ENCODE data around the gene TTC8. TPM values are rescaled to one million over a fixed set of nuclear protein-coding genes. Genes with fewer than 3 reads are reported as not detected.
"Not testable (repeated sequence)": the region's sequence is repeated elsewhere in the genome, so short reads cannot be mapped to it uniquely, and the experiment has no call there.

The TTC8 gene
- total RNA-seq, 2 experiments from 2014 or later: 2.9 to 4.4 TPM

DNA sequence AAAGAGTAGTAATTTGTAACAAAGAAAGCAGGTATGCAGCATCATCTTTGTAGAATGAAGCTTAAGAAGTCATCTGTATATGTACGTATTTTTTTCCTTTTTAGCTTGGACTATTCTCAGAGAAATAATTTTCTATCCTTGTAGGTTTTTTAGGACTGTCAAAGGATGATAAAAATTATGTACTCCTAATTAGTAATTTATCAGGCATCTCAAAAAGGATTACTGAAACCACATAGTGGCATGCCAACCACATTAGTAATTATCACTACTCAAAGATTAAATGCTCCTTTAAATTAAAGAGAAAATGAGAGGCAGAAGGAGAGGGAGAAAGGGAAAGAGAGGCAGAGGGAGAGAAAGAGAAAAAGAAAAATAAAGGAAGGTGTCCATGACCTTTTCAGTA lies 17.3 kb downstream of the TTC8 start:
- ChIA-PET POLR2A (no interaction called here), CTCF (interaction anchor here (0.6 kb wide), 1 partner anchor 1918 kb away, joined by 3 read pairs; no protein-coding TSS in a partner anchor)
- Mint-ChIP-seq H3K4me1 (no peaks in the 10 kb centered on the region), H3K27me3 (peaks cover 4% of the 10 kb centered on the region), H3K4me3 (no peak overlapping the region), H3K36me3 (ENCODE audit: low read depth) (no peaks in the 10 kb centered on the region), H3K9me3 (ENCODE audit: low read depth) (no peaks in the 10 kb centered on the region), H3K27ac (no peak overlapping the region)
- DNase-seq (no peak), ATAC-seq (no peak)
- intact Hi-C loops (cut with DNase I, micrococcal nuclease): no loop called here

DNA sequence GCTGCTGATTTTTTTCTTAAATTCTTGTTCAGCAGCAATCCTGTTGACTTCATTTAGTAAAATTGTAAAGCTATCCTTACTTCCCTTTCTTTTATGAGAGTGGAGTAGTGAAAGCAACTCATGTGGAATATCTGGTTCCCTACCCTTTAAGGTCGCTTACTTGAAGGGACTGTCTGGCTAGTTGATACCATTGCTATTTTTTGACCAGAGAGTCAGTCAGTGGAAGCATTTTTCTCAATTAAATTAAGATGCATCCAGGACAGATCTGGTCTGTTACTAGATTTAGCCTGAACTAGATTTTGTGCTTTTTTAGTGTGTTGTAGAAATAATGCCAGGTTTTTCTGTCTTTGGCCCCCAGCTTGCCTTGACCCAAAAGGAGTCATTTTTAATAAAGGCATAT lies 18.0 kb downstream of the TTC8 start:
- ATAC-seq: no peak
- POLR2A ChIA-PET: no interaction called here
- DNase-seq: no peak
- no peak overlapping the region for H3K4me3 Mint-ChIP-seq
- no peaks in the 10 kb centered on the region for H3K36me3 Mint-ChIP-seq (ENCODE audit: low read depth)
- H3K27me3 Mint-ChIP-seq: peaks cover 2% of the 10 kb centered on the region
- intact Hi-C loops (cut with DNase I, micrococcal nuclease): no loop called here
- no peaks in the 10 kb centered on the region for H3K9me3 Mint-ChIP-seq (ENCODE audit: low read depth)
- H3K4me1 Mint-ChIP-seq: no peaks in the 10 kb centered on the region
- CTCF ChIA-PET: interaction anchor here (0.6 kb wide), 1 partner anchor 1917 kb away, joined by 3 read pairs; no protein-coding TSS in a partner anchor
- no peak overlapping the region for H3K27ac Mint-ChIP-seq

DNA sequence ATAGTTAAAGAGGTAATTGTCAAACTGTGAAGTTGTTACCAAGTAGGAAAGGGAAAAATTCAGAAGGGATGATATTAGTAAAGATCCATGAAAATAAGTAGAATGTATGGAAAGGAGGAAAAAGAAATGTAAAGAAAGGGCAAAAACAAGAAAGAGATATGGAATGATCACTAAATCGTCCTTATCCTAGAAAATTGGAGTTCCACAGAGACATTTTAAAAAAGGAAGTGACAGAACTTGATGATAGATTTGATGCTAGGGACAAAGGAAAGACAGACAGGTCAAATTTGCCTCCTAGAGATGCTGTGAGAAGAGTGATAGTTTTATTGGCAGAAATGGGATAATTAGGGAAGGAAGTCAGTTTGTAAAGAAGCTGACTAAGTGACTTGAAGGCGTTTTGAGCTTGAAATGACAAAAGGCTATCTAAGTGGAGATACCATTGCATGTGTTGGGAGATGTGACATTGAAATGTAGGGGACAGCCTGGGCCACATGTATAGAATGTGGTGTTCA lies 20.6 kb downstream of the TTC8 start:
- intact Hi-C loops (cut with DNase I, micrococcal nuclease): no loop called here
- CTCF ChIA-PET: no interaction called here

DNA sequence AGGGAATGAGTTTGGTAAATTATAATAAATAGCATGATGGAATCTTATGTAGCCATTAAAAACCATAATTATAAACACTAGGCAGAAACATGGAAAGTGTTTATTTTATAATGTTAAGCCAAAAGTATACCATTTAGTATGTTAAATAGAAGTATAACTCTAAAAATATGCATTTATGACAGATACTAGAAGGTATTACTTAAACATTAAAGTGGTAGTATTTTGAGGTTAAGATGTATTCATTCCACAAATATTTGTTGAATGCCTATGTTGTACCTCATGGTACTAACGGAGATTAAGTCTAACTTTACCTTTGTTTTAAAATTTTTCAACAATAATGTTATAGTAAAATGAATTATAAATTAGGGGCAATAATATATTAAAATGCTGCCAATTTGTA lies 24.1 kb downstream of the TTC8 start:
- H3K36me3 Mint-ChIP-seq (ENCODE audit: low read depth): no peaks in the 10 kb centered on the region
- intact Hi-C loops (cut with DNase I, micrococcal nuclease): no loop called here
- ATAC-seq (no peak), DNase-seq (no peak)
- POLR2A ChIA-PET: no interaction called here
- no peaks in the 10 kb centered on the region for H3K4me1 Mint-ChIP-seq
- no peak overlapping the region for H3K27ac Mint-ChIP-seq
- H3K27me3 Mint-ChIP-seq: no peaks in the 10 kb centered on the region
- no peak overlapping the region for H3K4me3 Mint-ChIP-seq
- CTCF ChIA-PET: no interaction called here
- no peaks in the 10 kb centered on the region for H3K9me3 Mint-ChIP-seq (ENCODE audit: low read depth)

More for the DNA sequence above, 20.6 kb downstream of the TTC8 start:
- H3K4me3 Mint-ChIP-seq: no peak overlapping the region
- H3K9me3 Mint-ChIP-seq (ENCODE audit: low read depth): no peaks in the 10 kb centered on the region
- H3K4me1 Mint-ChIP-seq: no peaks in the 10 kb centered on the region
- H3K27ac Mint-ChIP-seq: no peak overlapping the region
- POLR2A ChIA-PET: interaction anchor here (0.7 kb wide), 1 partner anchor 92 kb away, joined by 3 read pairs; no protein-coding TSS in a partner anchor
- DNase-seq (no peak), ATAC-seq (no peak)
- H3K36me3 Mint-ChIP-seq (ENCODE audit: low read depth): no peaks in the 10 kb centered on the region
- no peaks in the 10 kb centered on the region for H3K27me3 Mint-ChIP-seq

DNA sequence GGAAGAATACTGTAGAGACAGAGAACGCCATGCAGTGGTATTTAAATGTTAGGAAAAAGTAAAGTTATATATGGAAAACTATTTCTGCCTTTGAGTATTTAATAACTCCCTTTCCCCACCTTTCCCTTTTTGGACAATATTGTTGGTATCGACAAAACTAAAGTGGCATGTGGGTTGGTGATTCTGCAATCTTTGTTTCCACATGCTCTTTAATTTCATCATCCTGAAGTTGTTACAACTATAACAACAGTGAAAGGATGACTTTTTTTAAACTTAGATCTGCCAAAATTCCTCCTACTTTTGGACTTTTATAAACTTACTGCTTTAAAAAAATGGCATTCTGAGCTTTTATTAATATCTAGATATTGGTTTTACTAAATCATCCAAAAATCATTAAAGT lies 25.3 kb downstream of the TTC8 start:
- POLR2A ChIA-PET: no interaction called here

DNA sequence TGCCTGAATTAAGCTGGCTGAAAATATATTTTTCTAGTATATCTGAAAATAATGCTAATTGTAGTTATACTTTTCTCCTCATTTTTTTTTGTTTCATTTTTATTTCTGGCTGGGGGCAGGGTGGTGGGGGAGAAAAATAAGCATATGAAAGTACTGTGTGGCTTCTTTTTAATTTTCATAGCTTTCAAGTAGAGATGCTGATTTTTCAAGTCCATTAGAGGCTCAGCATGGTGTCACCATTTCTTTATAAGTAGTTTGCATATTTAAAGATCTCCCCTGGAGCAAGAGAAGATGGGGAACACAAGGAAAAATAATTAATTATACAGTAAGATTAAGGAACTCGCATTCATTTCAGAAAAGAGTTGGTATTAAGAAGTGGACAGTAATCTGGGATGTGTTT lies 27.1 kb downstream of the TTC8 start:
- no peaks in the 10 kb centered on the region for H3K27me3 Mint-ChIP-seq
- no peak overlapping the region for H3K4me3 Mint-ChIP-seq
- ATAC-seq (no peak), DNase-seq (no peak)
- intact Hi-C loops (cut with DNase I, micrococcal nuclease): no loop called here
- no peaks in the 10 kb centered on the region for H3K9me3 Mint-ChIP-seq (ENCODE audit: low read depth)
- no peaks in the 10 kb centered on the region for H3K4me1 Mint-ChIP-seq
- POLR2A ChIA-PET: interaction anchor here (0.6 kb wide), 1 partner anchor 368 kb away, joined by 7 read pairs; no protein-coding TSS in a partner anchor
- H3K27ac Mint-ChIP-seq: no peak overlapping the region
- H3K36me3 Mint-ChIP-seq (ENCODE audit: low read depth): no peaks in the 10 kb centered on the region
- CTCF ChIA-PET: interaction anchor here (0.6 to 0.9 kb wide), 2 partner anchors 13 to 137 kb away, joined by 3 read pairs; no protein-coding TSS in a partner anchor

More for the DNA sequence above, 25.3 kb downstream of the TTC8 start:
- ATAC-seq (no peak), DNase-seq (no peak)
- H3K27ac Mint-ChIP-seq: no peak overlapping the region
- no peaks in the 10 kb centered on the region for H3K4me1 Mint-ChIP-seq
- CTCF ChIA-PET: interaction anchor here (1.0 to 1.5 kb wide), 3 partner anchors 9 to 181 kb away, joined by 3 to 5 read pairs (median 4); no protein-coding TSS in a partner anchor
- intact Hi-C loops (cut with DNase I, micrococcal nuclease): no loop called here
- no peaks in the 10 kb centered on the region for H3K9me3 Mint-ChIP-seq (ENCODE audit: low read depth)
- H3K4me3 Mint-ChIP-seq: no peak overlapping the region
- H3K36me3 Mint-ChIP-seq (ENCODE audit: low read depth): no peaks in the 10 kb centered on the region
- no peaks in the 10 kb centered on the region for H3K27me3 Mint-ChIP-seq

DNA sequence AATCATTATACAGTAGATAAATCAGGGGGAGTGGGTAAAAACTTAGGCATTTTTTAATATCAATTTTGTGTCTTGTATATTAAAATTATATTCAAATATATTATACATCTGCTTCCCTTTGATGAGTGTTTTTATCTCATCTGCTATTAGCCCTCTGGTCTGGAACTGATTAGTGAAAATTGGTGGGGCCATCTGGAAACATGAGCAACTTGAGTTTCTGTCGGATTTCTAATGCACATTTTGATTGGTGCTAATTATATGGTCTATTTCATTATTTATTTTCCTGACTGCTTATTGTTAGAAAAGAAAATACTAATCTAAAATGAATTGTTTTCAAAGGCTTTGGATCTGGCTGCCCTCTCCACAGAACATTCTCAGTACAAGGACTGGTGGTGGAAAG lies 28.2 kb downstream of the TTC8 start:
- H3K27ac Mint-ChIP-seq: no peak overlapping the region
- no peak overlapping the region for H3K4me3 Mint-ChIP-seq
- no peaks in the 10 kb centered on the region for H3K9me3 Mint-ChIP-seq (ENCODE audit: low read depth)
- H3K27me3 Mint-ChIP-seq: no peaks in the 10 kb centered on the region
- POLR2A ChIA-PET: no interaction called here
- DNase-seq (no peak), ATAC-seq (no peak)
- H3K4me1 Mint-ChIP-seq: no peaks in the 10 kb centered on the region
- intact Hi-C loops (cut with DNase I, micrococcal nuclease): no loop called here
- CTCF ChIA-PET: no interaction called here
- H3K36me3 Mint-ChIP-seq (ENCODE audit: low read depth): no peaks in the 10 kb centered on the region

DNA sequence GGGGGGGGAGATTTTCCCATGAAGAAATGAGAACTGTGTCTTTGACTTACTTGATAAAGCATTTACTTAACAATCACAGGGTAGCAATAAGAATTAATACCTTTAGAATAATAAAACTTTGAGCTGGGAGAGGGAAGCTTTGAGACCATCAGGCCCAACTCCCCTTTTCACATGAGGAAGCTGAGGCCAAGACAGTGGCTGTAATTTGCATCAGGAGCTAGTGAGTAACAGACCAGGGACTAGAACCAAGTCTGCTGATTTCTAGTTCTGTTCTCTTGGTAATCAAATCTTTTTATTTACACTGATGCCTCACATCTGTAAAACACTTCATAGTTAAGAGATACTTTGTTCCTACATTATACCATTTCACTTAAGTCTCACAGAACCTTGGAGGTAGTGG lies 28.7 kb downstream of the TTC8 start:
- POLR2A ChIA-PET: no interaction called here
- no peaks in the 10 kb centered on the region for H3K36me3 Mint-ChIP-seq (ENCODE audit: low read depth)

DNA sequence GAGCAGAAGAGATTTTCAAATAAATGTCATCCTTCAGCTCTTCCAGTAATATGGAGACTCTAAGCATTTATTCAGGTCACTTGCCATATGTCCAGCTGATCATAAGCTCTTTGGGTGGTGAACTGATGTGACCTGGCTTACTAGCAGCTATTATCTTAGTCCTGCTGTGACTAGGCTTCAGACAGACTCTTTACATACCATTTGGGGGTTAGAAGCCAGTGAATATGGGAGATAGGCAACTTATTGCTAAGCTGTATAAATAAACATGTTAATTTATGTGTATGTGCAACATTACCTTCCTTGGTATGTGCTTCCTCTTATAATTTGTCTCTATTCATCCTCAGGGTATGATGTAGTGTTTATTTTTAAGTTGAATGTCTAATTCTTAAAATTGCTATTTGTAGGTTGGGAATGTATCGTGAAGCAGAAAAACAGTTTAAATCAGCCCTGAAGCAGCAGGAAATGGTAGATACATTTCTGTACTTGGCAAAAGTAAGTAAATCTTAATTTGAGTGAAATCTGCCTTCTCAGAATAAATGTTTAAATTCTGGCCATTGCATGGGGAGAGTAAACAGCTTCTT lies 32.4 kb downstream of the TTC8 start:
- no peaks in the 10 kb centered on the region for H3K27me3 Mint-ChIP-seq
- H3K4me1 Mint-ChIP-seq: no peaks in the 10 kb centered on the region
- intact Hi-C loops (cut with DNase I, micrococcal nuclease): no loop called here
- H3K36me3 Mint-ChIP-seq (ENCODE audit: low read depth): peaks cover 4% of the 10 kb centered on the region
- peaks cover 4% of the 10 kb centered on the region for H3K9me3 Mint-ChIP-seq (ENCODE audit: low read depth)
- CTCF ChIA-PET: interaction anchor here (0.7 to 0.9 kb wide), 2 partner anchors 11 to 702 kb away, joined by 3 to 4 read pairs; no protein-coding TSS in a partner anchor
- DNase-seq (no peak), ATAC-seq (no peak)
- POLR2A ChIA-PET: no interaction called here
- H3K4me3 Mint-ChIP-seq: no peak overlapping the region
- H3K27ac Mint-ChIP-seq: no peak overlapping the region

More for the DNA sequence above, 28.7 kb downstream of the TTC8 start:
- CTCF ChIA-PET: interaction anchor here (0.5 kb wide), 1 partner anchor 18 kb away, joined by 3 read pairs; no protein-coding TSS in a partner anchor
- no peaks in the 10 kb centered on the region for H3K9me3 Mint-ChIP-seq (ENCODE audit: low read depth)
- no peaks in the 10 kb centered on the region for H3K27me3 Mint-ChIP-seq
- intact Hi-C loops (cut with DNase I, micrococcal nuclease): no loop called here
- H3K27ac Mint-ChIP-seq: no peak overlapping the region
- H3K4me1 Mint-ChIP-seq: no peaks in the 10 kb centered on the region
- H3K4me3 Mint-ChIP-seq: no peak overlapping the region
- ATAC-seq: no peak
- DNase-seq: no peak

DNA sequence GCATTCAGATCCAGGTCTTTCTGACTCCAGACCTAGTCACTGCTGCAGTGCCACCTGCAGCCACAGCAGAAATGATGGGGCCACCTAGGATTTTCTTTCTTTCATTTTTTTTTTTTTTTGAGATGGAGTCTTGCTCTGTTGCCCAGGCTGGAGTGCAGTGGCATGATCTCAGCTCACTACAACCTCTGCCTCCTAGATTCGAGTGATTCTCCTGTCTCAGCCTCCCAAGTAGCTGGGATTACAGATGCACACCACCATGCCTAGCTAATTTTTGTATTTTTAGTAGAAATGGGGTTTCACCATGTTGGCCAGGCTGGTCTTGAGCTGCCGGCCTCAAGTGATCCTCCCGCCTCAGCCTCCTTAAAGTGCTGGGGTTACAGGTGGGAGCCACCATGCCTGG lies 33.4 kb downstream of the TTC8 start:
- H3K27ac Mint-ChIP-seq; intact Hi-C loops (cut with DNase I, micrococcal nuclease); H3K36me3 Mint-ChIP-seq (ENCODE audit: low read depth); H3K4me1 Mint-ChIP-seq; ATAC-seq; H3K27me3 Mint-ChIP-seq; DNase-seq; CTCF ChIA-PET; H3K4me3 Mint-ChIP-seq; H3K9me3 Mint-ChIP-seq (ENCODE audit: low read depth); POLR2A ChIA-PET: not testable (repeated sequence)

DNA sequence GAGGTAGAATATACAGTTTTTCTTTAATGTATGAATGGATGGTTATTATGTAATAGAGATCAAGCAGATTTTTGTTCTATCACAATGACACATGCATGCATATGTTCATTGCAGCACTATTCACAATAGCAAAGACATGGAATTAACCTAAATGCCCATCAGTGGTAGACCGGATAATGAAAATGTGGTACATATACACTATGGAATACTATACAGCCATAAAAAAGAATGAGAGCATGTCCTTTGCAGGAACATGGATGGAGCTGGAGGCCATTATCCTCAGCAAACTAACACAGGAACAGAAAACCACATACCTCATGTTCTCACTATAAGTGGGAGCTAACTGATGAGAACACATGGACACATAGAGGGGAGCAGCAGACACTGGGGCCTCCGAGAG lies 34.7 kb downstream of the TTC8 start:
- ATAC-seq; H3K27ac Mint-ChIP-seq; H3K4me1 Mint-ChIP-seq; H3K4me3 Mint-ChIP-seq; intact Hi-C loops (cut with DNase I, micrococcal nuclease); DNase-seq; H3K27me3 Mint-ChIP-seq; H3K36me3 Mint-ChIP-seq (ENCODE audit: low read depth); H3K9me3 Mint-ChIP-seq (ENCODE audit: low read depth); POLR2A ChIA-PET: not testable (repeated sequence)
- CTCF ChIA-PET: interaction anchor here (0.6 kb wide), 1 partner anchor 191 kb away, joined by 4 read pairs; no protein-coding TSS in a partner anchor

DNA sequence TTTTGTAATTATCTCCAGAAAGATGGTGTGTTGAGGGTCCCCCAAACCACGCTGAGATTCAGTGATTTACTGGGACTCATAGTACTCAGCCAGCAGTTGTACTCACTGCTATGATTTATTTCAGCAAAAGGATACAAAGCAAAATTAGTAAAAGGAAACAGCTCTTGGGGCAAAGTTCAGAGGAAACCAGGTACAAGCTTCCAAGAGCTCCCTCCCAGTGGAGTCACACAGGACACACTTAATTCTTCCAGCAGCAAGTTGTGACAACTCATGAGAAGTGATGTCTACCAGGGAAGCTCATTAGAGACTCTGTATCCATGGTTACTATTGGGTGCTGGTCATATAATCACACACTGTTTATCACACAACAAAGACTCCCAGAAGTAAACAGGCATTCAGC lies 38.7 kb downstream of the TTC8 start:
- peaks cover 4% of the 10 kb centered on the region for H3K9me3 Mint-ChIP-seq (ENCODE audit: low read depth)
- no peak overlapping the region for H3K27ac Mint-ChIP-seq
- H3K4me3 Mint-ChIP-seq: no peak overlapping the region
- H3K4me1 Mint-ChIP-seq: no peaks in the 10 kb centered on the region
- DNase-seq: no peak
- H3K27me3 Mint-ChIP-seq: no peaks in the 10 kb centered on the region
- peaks cover 4% of the 10 kb centered on the region for H3K36me3 Mint-ChIP-seq (ENCODE audit: low read depth)
- ChIA-PET POLR2A (no interaction called here), CTCF (no interaction called here)
- ATAC-seq: no peak
- intact Hi-C loops (cut with DNase I, micrococcal nuclease): no loop called here

Data from activated CD4-positive, alpha-beta T cell treated with anti-CD3 and anti-CD28 coated beads for 36 hours (primary cell).